ENCODE measurements around the gene LRP5.
"Not testable (repeated sequence)": the region's sequence is repeated elsewhere in the genome, so short reads cannot be mapped to it uniquely, and the experiment has no call there.

The LRP5 gene

DNA sequence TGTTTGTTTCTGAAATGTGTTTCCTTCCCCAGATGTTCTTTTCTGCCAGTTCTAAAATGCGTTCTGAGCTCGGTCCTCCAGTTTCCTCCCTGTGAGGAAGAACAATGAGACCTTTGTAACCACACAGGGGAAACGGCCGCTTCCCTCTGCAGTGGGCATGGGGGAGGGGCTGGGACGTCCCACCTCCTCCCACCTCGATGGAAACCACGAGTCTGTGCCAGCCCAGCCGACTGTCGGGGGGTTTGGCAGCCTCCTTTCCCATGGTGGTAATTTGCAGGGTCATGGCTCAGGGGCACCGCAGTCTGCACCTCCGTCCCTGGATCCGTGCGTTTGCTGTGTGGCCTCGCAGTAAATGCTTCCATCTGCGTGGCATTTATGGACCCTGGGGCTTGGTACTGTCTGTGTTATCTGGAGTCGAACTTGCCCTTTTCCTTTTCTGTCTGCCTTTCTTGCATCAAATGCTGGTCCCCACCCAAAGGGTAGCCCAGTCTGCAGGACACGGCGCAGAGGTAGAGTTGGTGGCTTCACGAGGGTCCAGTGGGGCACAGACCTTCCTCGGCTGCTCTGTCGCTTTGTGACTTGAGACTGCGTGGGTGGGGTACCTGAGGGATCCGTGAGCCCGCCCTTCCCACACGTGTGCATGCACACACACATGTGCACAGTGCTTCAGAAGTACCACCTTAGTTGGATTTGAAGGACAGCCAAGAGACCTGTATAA lies 16.1 kb downstream of the LRP5 start:
- DNase-seq = peak in 41 of 51 donors; percentile 13 to 76 (median 48)

DNA sequence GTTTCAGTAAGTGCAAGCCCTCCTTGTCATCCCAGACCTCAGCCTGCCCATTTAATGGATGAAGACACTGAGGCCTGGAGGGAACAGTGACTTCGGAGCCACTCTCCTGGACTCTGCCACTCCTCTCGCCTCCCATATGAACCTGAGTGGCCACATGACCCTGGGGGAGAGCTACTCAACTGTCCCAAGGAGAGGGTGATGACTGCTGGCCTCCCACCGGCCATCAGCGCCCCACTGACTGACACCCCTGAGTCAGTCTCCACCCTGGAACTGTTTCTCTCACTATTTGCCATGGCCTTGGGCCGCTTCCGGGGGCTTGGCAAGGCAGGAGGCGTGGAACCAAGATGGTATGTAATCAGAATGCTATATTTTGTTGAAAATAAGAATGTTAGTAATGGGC lies 17.1 kb downstream of the LRP5 start:
- DNase-seq = no peak

DNA sequence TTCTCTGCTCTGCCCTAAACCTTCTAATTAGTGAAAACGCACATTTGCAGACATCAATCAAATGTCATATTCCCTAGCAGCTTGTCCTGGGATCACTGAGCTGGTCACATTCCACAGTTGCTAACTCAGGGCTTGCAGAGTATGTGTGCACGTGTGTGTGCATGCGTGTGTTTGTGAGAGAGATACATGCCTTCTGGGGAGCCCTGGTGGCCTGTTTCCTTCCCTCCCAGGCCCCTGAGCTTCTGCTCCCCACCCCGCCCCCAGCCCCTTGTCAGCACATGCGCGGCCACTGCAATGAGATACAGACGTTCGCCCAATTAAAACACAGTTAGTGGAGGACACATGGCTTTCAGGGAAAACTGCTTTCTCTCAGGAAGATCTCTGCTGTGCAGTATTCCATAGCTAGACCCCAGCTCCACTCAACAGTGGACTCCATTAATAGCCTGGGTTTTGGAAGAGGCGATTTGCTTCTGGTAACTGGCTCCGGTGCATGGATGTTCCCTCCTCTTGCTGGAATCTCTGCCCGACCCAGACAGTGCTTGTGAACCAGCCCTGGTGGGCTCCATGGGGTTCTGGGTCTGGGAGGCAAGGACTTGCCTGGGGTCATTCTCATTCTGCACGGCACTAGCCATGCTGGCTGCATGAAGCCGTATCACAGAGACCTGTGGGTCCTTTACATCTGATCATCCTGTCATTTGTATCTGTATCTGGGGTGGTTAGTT lies 17.7 kb downstream of the LRP5 start:
- no peak for DNase-seq

DNA sequence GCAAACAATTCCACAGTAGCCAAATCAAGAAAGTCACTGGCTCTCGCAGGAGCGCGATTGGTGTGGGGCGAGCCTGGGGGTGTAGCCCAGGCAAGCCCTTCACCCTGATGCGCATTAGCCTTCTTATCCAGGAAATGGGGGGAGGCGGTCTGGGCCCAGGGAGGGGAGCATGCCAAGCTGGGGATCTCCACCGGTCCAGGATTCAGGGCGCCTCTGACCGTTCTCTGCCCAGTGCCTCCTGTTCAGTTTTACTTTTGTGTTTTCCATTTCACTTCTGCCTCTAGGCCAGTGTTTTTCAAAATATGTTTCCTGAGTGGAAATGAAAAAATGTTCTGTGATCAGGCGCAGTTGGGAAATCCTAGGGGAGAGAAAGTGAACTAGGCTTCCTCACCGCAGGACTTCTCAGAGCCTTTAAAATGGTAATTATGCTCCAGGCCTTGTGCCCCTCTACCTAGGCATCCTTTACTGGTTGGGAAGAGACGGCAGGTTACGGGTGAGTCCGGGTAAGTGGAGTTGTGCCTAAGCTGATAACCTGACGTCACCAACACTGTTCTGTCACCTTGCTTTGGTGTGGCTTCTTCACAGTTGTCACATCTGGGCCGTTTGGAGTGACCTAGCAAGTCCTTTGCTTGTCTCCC lies 18.4 kb downstream of the LRP5 start:
- DNase-seq = no peak

DNA sequence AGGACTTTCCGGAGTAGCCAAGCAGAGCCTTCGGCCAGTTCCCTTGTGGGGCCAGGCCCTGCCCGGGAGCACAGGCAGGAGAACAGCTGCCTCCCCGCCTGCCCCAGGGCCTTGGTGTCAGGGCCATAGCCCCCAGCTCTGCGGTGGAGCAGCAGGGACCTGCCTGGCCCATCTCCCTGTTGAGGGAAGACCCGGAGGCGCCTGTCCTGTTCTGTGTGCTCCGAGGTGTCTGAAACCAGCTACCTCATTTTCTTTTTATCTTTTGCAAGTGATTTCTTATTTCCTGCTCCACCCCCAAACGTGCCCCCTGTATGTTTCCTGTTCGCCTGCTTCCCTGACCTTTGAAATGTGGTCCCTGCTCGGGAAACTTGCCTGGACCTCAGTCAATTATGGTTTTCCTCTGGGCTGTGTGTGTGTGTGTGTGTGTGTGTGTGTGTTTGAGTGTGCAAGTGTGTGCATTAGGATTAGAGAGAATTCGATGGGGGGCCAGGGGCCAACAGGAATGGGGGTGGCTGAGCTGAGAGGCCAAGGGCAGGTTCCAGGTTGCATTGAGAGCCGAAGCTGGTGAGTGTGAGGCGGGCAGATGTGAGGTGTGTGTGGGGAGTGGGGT lies 19.1 kb downstream of the LRP5 start:
- no peak for DNase-seq

DNA sequence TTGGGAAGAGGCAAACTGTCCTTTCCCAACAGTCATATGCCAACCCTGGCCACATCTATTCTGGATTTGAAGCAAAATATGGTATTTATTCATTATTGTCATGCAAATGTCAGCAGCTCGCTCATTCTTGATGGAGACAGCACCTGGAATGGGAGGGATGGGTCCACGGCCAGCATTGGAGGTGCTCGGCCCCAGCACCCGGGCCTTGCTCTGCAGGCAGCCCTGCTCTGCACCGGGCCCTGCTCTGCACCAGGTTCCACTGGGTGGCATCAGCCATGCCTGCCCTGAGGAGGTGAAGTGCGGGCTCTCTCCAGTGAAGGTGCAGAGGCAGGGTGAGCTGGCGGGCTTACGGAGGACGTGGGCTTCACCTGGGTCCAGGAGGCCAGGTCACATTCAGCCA lies 19.8 kb downstream of the LRP5 start:
- no peak for DNase-seq

DNA sequence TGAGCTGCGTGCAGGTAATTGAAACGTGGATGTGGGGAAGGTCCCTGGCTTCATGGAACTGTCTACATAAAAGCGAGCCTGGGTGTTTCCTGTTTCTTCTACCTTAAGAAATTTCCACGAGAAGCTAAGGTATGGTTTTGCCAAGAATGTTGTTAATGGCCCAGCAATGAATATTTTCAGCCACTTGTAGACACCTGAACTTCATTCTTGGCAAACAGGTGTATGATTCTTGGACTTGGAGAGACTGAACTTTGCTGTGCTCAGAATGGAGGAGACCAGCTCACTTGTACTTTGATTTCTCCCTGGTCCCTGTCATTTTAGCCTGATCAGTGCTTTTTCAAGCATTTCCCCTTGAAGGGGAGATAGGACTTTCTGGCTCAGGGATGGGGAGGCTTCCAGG lies 20.8 kb downstream of the LRP5 start:
- DNase-seq = no peak

DNA sequence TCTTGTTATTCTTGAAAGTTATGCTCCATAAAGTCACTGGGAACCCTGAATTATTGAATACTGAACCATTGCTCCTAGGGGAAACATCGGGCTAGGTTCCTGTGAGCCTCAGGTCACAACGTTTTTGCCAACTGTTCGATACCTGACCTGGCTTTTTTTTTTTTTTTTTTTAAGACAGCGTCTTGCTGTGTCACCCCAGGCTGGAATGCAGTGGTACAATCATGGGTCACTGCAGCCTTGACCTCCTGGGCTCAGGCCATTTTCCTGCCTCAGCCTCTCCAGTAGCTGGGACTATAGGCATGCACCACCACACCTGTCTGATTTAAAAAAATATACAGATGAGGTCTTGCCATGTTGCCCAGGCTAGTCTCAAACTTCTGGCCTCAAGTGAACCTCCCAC lies 22.5 kb downstream of the LRP5 start:
- no peak for DNase-seq

DNA sequence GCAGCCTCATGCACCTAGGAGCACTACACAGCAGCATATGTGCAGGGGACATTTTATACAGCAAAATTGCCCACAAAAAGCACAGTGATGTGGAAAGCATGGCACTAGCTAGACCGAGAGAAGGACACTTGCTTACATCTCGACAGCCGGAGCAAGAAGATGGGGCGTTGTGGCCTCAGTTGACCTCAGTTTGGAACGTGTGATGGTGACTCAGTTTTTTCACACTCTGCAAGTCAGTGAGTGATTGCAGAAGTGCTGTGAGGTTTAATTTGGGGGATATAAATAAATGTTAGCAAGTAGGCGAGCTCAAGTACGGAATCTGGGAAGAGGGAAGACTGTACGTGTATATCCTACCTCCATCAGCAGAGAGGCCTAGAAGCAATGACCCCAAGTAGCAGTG lies 23.3 kb downstream of the LRP5 start:
- peak in 1 of 51 donors; percentile 23 for DNase-seq

DNA sequence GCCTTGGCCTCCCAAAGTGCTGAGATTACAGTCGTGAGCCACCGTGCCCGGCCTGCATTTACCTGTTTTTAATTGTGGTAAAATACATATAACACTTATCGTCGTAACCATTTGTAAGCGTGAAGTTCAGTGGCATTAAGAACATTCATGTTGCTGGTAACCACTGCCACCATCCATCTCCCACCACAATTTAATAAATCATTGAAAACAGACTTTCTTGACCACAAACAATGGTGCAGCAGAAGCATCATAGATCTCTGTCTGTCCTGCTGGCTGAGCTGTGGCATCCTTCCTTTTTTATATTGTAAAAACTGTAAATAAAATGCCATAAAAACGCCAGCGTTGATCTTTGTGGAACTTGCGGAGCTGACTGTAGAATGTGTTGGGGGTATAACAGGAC lies 24.3 kb downstream of the LRP5 start:
- no peak for DNase-seq

DNA sequence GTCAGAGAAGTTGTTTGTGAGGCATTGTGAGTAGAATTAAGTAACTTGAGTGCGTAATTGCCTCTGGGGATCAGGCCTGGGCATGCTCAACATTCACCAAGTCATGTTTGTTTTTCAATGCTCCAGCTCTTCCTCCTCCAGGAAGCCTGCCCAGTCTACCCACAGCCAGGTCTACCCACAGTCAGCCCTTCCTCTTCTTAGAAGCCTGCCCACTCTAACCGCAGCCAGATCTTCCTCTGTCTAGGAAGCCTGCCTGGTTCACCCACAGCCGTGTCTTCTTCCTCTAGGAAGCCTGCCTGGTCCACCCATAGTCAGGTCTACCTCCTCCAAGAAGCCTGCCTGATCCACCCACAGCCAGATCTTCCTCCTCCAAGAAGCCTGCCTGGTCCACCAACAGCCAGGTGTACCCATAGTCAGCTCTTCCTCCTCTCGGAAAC lies 25.0 kb downstream of the LRP5 start:
- DNase-seq = no peak

DNA sequence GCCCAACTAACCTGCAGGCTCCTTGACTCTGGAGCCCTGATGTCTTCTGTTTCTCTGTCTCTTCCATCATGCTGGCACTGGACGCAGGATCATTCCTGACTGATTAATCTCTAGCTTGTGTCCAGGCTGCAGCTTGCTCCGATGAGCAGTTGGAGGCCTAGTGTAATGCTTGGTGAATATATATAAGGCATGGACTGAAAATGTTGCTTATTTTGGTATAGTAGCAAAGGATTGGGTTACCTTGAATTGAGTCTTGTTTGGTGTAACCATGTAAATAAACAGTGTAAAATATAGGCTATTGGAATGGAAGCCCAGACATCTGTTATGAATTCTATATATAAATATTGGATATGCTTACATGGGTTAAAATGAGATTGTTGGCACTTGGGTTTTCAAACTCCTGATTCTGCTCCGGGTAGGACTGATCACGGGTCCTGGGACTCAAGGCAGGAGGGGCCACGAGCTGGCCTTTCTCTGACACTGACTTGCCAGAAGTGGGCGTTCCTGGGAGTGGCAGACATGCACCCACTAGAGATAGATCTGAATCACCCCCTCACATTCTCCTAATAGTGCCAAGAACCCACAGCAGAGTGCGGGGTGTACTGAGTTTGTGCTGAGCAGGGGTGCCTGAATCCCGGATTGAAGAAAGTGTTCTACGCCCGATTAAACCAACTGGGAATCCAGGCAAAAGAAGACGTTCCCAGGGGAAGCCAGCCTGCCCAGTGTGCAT lies 25.8 kb downstream of the LRP5 start:
- DNase-seq = no peak

DNA sequence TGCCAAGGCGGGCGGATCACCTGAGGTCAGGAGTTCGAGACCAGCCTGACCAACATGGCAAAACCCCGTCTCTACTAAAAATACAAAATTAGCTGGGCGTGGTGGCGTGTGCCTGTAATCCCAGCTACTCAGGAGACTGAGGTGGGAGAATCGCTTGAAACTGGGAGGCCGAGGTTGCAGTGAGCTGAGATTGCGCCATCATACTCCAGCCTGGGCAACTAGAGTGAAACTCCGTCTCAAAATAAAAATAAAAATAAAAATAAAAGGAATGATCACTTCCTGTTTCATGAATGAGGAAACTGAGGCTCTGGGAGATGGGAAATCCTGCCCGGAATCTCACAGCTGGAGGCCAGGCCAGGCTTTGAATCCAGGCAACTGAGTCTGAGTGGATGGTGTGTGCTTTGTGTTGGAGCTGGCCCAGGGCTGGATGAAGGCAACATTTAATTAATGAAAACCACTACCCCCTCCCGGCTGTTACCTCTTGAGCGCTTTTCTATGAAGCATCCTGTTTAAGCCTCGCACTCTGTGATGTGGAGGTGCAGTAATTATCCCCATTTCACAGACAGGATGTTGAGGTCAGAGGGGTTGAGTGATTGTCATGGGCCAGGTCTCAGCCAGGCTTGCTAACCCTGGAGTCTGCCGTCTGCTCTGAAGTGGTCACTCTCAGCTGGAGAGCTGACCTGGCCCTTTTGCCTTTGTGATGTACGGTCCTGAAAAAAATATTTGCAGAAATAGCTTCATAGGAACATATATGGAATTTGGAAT lies 27.8 kb downstream of the LRP5 start:
- DNase-seq = no peak

DNA sequence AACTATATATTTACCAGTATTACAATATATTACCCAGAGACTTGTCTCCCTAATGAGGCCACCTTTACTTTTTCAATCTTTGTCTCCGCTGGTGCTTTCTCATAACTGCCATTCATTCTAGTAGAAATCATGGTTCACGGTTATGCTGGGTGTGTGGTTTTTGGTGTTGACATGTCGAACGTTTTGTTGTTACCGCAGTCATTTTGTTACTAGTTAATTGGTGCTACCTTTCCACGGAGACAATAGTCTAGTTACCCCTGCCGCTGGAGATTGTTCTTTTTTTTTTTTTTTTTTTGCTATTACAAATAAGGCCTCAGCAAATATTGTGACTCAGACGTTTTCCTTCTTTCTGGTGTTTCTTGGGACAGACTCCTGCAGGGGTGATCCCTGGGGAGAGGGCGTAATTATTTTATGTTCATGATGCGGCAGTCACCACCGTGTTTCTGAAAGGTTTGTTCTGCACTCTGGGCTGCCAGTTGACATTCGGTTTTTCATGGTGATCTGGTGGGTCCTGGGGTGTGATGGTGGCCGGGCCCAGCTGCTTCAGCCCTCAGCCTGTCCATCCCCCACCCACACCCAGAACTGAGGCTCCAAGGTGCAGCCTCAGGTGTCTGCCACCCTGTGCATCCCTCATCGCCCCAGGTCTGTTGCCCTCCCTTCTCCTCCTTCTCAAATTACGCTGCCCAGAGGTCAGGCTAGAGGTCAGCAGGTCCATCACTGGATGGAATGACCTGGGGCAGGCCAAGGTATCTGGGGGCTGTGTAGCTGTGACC lies 28.6 kb downstream of the LRP5 start:
- DNase-seq = no peak

DNA sequence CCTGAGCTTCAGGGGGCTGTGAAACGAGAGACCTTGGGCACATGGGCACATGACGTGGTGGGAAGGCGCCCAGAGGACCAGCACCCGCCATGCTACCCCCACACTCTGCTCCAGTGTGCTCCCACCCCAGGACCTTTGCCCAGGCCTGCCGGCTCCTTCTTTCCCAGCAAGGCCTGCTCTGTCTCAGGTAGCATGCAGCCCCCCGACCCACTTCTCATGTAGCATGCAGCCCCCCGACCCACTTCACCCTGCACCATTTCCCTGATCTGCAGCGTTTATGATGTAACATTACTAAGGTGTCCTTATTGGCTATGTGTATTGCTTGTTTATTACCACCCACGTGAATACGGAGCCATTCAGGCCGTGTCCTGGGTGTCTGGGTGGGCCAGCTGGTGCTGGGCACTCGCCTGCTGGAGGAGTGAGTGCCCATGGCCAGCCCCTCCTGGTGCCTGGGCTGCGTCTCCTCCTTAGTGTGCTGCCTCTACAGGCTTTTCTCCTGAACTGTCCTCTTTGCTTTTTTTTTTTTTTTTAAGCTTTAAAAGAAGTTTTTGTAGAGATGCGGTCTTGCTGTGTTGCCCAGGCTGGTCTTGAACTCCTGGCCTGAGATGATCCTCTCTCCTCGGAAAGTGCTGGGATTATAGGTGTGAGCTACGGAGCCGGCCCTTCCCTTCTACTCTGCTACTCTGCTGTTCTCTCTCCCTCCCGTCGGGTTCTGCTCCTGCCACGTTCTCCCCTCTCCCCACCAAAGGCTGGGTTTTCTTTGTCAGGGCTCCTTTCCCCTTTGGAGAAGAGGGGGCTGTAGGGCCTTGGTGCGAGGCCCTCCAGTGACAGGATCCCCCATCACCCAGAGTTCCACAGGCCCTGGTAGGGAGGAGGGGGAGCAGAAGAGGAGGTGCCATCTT lies 29.4 kb downstream of the LRP5 start:
- DNase-seq = no peak

DNA sequence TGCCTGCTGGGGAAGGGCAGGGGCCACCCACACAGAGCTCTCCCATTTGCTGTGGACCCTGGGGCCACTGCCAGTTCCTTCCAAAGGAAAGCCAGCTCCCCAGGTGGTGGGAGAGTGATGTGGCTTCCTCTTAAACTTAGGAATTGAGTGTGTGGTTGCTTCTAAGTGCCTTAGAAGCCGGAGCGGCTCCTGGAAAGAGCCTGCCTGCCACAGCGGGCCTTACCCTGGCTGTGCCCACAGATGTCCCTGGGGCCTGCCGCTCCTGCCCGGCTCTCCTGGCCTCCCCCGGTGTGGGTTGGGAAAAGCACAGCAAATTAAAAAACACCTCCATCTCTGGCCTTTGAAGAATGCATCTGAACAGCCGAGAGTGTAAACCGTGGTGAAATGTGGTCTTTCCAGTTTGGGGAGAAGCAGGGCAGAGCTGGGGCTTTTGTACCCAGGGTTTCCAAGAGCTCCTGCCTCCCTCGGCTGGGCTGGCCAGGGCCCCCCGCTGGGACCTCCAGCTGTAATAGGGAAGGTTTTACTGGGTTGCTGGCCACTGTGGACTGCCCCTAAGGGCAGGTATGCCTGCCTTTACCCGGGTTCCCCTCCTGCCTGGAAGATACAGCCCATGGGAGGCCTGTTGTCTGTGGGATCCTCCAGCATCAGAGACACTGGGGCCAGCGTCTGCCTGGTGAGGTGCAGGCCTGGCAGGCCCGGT lies 30.2 kb downstream of the LRP5 start:
- no peak for DNase-seq

DNA sequence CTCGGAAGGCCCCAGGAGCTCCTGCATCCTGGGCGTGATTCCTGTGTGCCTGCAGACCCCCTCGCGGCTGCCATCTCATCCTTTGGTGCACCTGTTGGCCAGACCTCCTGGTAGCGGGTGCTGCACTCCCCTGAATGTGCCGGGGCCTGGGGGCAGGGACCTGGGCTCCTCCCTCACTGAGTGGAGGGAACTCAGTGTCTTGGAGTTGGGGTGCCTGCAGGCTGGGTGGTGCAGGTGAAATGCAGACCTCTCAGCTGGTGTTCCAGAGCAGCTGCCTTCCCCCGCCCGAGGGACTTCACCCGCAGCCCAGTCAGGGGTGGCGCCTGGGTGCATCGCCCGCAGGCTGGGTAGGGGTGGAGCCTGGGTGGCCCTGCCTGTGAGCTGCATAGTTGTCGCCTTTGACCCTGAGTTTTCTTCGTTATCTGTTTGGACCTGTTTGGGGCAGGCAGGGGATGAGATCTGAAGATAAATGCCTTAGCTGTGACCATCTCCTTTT lies 31.4 kb downstream of the LRP5 start:
- DNase-seq = no peak

DNA sequence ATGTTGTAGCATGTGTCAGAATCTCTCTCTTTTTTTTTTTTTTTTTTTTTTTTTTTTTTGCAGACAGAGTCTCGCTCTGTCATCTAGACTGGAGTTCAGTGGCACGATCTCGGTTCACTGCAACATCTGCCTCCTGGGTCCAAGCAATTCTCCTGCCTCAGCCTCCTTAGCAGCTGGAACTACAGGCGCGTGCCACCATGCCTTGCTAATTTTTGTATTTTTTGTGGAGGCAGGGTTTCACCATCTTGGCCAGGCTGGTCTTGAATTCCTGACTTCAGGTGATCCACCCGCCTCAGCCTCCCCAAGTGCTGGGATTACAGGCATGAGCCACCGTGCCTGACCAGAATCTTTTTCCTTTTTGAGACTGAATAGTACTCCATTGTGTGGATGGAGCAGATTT lies 32.4 kb downstream of the LRP5 start:
- DNase-seq = not testable (repeated sequence)

Data from hypothalamus (tissue), 51 donors.